Measurements from ENCODE around the gene ITGAE. TPM values are rescaled to one million over a fixed set of nuclear protein-coding genes. Genes with fewer than 3 reads are reported as not detected.
A peak's percentile ranks its signal among the peaks of the same experiment; 100 is the strongest.

Gene ITGAE
- total and polyA plus RNA-seq, 12 donors: 4.9 to 85.4 (median 33.7) TPM

DNA sequence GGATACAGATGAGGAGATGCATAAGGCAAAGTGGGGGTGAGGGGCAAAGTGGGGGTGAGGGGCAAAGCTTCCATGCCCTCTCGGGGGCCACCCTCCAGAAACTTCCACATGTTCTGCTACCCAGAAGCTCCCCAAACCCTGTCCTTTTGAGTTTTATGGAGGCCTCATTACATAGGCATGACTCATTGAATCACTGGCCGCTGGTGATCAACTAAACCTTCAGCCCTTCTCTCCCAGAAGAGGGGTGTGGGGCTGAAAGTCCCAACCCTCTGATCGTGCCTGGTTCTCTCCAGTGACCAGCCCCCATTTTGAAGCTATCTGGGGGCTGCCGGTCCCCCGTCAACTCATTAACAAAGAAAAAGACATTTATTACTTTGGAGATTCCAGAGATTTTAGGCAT is 27.5 kb downstream of the ITGAE start:
- DNase-seq: peak in 2 of 7 donors; percentile 17 to 38
- Histone ChIP-seq H3K36me3 (replicated peaks in 1 of 2) (no peaks in the 10 kb centered on the region), H3K27me3 (no peaks in the 10 kb centered on the region), H3K9me3 (replicated peaks in 1 of 3) (no peaks in the 10 kb centered on the region), H3K4me1 (replicated peaks in 1 of 2) (no peaks in the 10 kb centered on the region), H3K4me3 (no peak overlapping the region), H3K27ac (no peak overlapping the region)
- intact Hi-C loops (cut with DNase I): no loop called here
- TF ChIP-seq, protein P1, sequence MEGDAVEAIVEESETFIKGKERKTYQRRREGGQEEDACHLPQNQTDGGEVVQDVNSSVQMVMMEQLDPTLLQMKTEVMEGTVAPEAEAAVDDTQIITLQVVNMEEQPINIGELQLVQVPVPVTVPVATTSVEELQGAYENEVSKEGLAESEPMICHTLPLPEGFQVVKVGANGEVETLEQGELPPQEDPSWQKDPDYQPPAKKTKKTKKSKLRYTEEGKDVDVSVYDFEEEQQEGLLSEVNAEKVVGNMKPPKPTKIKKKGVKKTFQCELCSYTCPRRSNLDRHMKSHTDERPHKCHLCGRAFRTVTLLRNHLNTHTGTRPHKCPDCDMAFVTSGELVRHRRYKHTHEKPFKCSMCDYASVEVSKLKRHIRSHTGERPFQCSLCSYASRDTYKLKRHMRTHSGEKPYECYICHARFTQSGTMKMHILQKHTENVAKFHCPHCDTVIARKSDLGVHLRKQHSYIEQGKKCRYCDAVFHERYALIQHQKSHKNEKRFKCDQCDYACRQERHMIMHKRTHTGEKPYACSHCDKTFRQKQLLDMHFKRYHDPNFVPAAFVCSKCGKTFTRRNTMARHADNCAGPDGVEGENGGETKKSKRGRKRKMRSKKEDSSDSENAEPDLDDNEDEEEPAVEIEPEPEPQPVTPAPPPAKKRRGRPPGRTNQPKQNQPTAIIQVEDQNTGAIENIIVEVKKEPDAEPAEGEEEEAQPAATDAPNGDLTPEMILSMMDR (IDR thresholded peaks at IDR 0.05): no peak
- no peak for TF ChIP-seq POLR2A (IDR thresholded peaks at IDR 0.05)
- WGBS, 4 donors: 44 to 60% (median 57%) methylated on average over 4 to 5 of the region's 5 CpGs

DNA sequence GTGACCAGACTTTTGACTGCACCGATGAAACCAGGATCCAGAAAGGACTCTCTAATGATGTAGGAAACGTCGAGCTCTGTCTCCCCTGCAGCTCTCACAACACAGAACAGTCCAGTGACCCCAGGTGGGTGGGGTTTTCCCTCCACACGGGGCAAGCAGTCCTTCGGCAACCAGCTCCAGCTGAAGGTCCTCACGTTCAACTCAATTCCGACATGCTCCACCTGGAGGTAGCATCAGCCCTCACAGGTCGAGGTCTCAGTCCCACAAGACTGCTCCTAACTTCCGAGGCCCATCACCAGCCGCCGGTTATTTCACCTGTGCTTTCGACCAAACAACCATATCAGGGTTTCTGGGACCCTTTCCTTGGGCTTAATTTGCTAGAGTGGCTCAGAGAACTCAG is 28.2 kb downstream of the ITGAE start:
- 79 to 84% (median 80%) methylated on average over 11 to 12 of the region's 12 CpGs for WGBS, 4 donors
- Histone ChIP-seq H3K4me3 (no peak overlapping the region), H3K9me3 (replicated peaks in 1 of 3) (no peaks in the 10 kb centered on the region), H3K36me3 (replicated peaks in 1 of 2) (no peaks in the 10 kb centered on the region), H3K27ac (no peak overlapping the region), H3K4me1 (replicated peaks in 1 of 2) (no peaks in the 10 kb centered on the region), H3K27me3 (no peaks in the 10 kb centered on the region)
- no peak for TF ChIP-seq POLR2A (IDR thresholded peaks at IDR 0.05)
- TF ChIP-seq, protein P1 (IDR thresholded peaks at IDR 0.05): no peak
- intact Hi-C loops (cut with DNase I): no loop called here
- DNase-seq: no peak

DNA sequence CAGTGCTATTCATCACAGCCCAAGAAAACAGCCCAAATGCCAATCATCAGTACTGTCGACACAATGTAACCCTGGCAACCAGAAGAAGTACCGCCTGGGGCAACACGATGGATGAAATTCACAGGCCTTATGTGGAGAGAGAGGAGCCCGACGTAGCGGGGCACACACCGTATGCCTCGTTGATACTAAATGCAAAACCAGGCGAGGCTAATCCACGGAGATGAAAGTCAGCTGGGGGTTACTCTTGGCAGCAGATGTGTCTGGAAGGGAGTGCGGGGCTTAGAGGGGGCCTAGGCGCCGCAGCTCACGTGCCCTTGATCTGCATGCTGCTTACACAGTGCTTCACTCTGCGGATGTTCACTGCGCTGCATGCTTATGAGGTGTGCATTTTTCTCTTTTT is 29.8 kb downstream of the ITGAE start:
- WGBS, 4 donors: 78 to 92% (median 83%) methylated on average over 15 to 16 of the region's 16 CpGs
- Histone ChIP-seq H3K27ac (no peak overlapping the region), H3K4me1 (replicated peaks in 1 of 2) (no peaks in the 10 kb centered on the region), H3K9me3 (replicated peaks in 1 of 3) (no peaks in the 10 kb centered on the region), H3K36me3 (replicated peaks in 1 of 2) (no peaks in the 10 kb centered on the region), H3K4me3 (no peak overlapping the region), H3K27me3 (no peaks in the 10 kb centered on the region)
- intact Hi-C loops (cut with DNase I): no loop called here
- TF ChIP-seq, protein P1 (IDR thresholded peaks at IDR 0.05): no peak
- TF ChIP-seq POLR2A (IDR thresholded peaks at IDR 0.05): no peak
- DNase-seq: no peak

DNA sequence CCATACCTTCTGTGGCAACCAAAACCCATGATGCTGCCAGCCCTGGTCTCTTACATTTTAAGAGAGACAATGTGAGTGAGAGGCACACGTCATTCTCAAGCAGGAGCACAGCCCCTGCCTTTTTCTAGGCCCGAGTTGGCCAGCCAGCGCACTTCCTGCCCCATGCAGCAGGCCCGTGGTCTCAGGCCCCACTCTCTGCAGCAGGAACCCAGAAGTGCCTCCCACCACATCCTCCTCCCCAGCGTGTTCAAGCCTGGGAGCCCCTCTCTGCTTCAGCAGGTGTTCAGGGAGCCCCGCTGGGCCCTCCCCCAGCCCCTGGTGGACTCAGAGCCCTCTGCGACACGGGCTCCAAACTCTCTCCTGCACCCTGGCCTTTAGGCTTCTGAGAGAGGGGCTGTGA is 30.5 kb downstream of the ITGAE start:
- TF ChIP-seq, protein P1 (IDR thresholded peaks at IDR 0.05): no peak
- no peak for TF ChIP-seq POLR2A (IDR thresholded peaks at IDR 0.05)
- peak in 1 of 7 donors; percentile 17 for DNase-seq
- Histone ChIP-seq H3K36me3 (replicated peaks in 1 of 2) (no peaks in the 10 kb centered on the region), H3K27ac (no peak overlapping the region), H3K9me3 (replicated peaks in 1 of 3) (no peaks in the 10 kb centered on the region), H3K27me3 (no peaks in the 10 kb centered on the region), H3K4me1 (replicated peaks in 1 of 2) (no peaks in the 10 kb centered on the region), H3K4me3 (no peak overlapping the region)
- WGBS, 4 donors: 55 to 74% (median 65%) methylated on average over 1 to 8 of the region's 8 CpGs
- intact Hi-C loops (cut with DNase I): no loop called here
